Naive thymus-derived CD4-positive, alpha-beta T cell (primary cell): ENCODE results near the gene ACTA2. TPM values are rescaled to one million over a fixed set of nuclear protein-coding genes. Genes with fewer than 3 reads are reported as not detected.

Experiments
- ATAC-seq: fragments of 150-1000 bp; cut with Tn5 transposase; 2 replicates; pipeline ENCODE4 v1.10.0; 2021; ENCODE audit warnings: mild to moderate bottlenecking, moderate library complexity
- CTCF ChIA-PET: fragments of 350-600 bp; sonication (Branson Sonifier 250); formaldehyde crosslinking; loops from one replicate; lab custom pipeline; 2021; ENCODE audit warnings: antibody characterized with exemption; lab: Charles Lee
- POLR2A ChIA-PET: fragments of 350-600 bp; sonication (Branson Sonifier 250); formaldehyde crosslinking; loops from one replicate; lab custom pipeline; 2021; ENCODE audit warnings: antibody characterized with exemption, inconsistent platforms; lab: Charles Lee
- DNase-seq, 9 donors: peaks; one replicate each; pipeline versions ENCODE4 v3.0.0 to v3.0.0-alpha.2; 2020 to 2022; ENCODE audit warnings: mixed read lengths in 1 of 9
- H3K27ac ChIP-seq: one replicate; pipeline ENCODE4 v1.7.0; 2013; ENCODE audit warnings: mild to moderate bottlenecking, low read depth, low read length, moderate library complexity
- H3K27me3 ChIP-seq, 2 donors: one replicate each; pipeline ENCODE4 v1.7.0; 2013; ENCODE audit warnings: low read length in 2 of 2, mild to moderate bottlenecking in 2 of 2, moderate library complexity in 2 of 2; ENCODE audit not compliant: control insufficient read depth in 2 of 2, insufficient read depth in 2 of 2
- H3K36me3 ChIP-seq, 3 experiments: 1 replicate in 2 of 3; 2 replicates in 1 of 3; pipeline ENCODE4 v1.7.0; 2013; ENCODE audit warnings: low read length in 3 of 3, mild to moderate bottlenecking in 3 of 3, moderate library complexity in 1 of 3; ENCODE audit not compliant: insufficient read depth in 3 of 3, control insufficient read depth in 2 of 3
- H3K4me1 ChIP-seq, 2 donors: one replicate each; pipeline ENCODE4 v1.7.0; 2013; ENCODE audit warnings: low read length in 2 of 2, mild to moderate bottlenecking in 2 of 2, moderate library complexity in 1 of 2; ENCODE audit not compliant: control insufficient read depth in 2 of 2, insufficient read depth in 2 of 2
- H3K4me3 ChIP-seq: 2 replicates; pipeline ENCODE4 v1.7.0; 2013; ENCODE audit warnings: mild to moderate bottlenecking, low read length
- H3K9me3 ChIP-seq, 3 experiments: 1 replicate in 2 of 3; 2 replicates in 1 of 3; pipeline ENCODE4 v1.7.0; 2013; ENCODE audit warnings: low read length in 3 of 3; ENCODE audit not compliant: control insufficient read depth in 2 of 3
- H3K27ac Mint-ChIP-seq, 9 donors: one replicate each; pipeline ENCODE4 v1.8.0; 2020 to 2022; ENCODE audit warnings: mixed read lengths in 9 of 9, mild to moderate bottlenecking in 8 of 9, moderate library complexity in 5 of 9, inconsistent platforms in 2 of 9
- H3K27me3 Mint-ChIP-seq, 5 donors: one replicate each; pipeline ENCODE4 v1.8.0; 2021 to 2022; ENCODE audit warnings: mixed read lengths in 5 of 5, mild to moderate bottlenecking in 1 of 5
- H3K36me3 Mint-ChIP-seq, 5 donors: one replicate each; pipeline ENCODE4 v1.8.0; 2020 to 2022; ENCODE audit warnings: mixed read lengths in 5 of 5, mild to moderate bottlenecking in 3 of 5, inconsistent platforms in 1 of 5
- H3K4me1 Mint-ChIP-seq, 7 donors: one replicate each; pipeline ENCODE4 v1.8.0; 2020 to 2022; ENCODE audit warnings: mixed read lengths in 7 of 7, mild to moderate bottlenecking in 3 of 7, inconsistent platforms in 1 of 7
- H3K4me3 Mint-ChIP-seq, 10 donors: one replicate each; pipeline ENCODE4 v1.8.0; 2020 to 2022; ENCODE audit warnings: mild to moderate bottlenecking in 10 of 10, mixed read lengths in 10 of 10, moderate library complexity in 6 of 10, inconsistent platforms in 2 of 10
- H3K9me3 Mint-ChIP-seq, 11 donors: one replicate each; pipeline ENCODE4 v1.8.0; 2020 to 2022; ENCODE audit warnings: mixed read lengths in 11 of 11, mild to moderate bottlenecking in 4 of 11, inconsistent platforms in 1 of 11, moderate library complexity in 1 of 11
- intact Hi-C, 2 donors: fragments of 100-400 bp; cut with micrococcal nuclease; formaldehyde crosslinking; loops; one replicate each; pipeline ENCODE4 v1.15.1; 2023
- polyA plus RNA-seq, 2 donors: library from polyadenylated mRNA; unstranded; fragments of 300-500 nt; fragmentation: Illumina TruSeq; gene quantifications; one replicate each; pipeline ENCODE4 v1.2.3, GENCODE V29; 2021
- total RNA-seq, 6 experiments: library from RNA in 5 of 6; stranded (reverse) in 5 of 6; gene quantifications; 1 replicate in 5 of 6; 2 replicates in 1 of 6; pipeline ENCODE4 v1.2.3 and lab custom pipeline; 2021 to 2026

ACTA2 gene
- total and polyA plus RNA-seq, 7 experiments from 2014 or later = 0.56 to 12.0 (median 1.3) TPM

- Mint-ChIP-seq H3K9me3 (peaks cover 0 to 2% (median 0%) of the 10 kb centered on the region in 11 donors), H3K4me1 (peaks cover 16 to 28% (median 26%) of the 10 kb centered on the region in 7 donors), H3K27ac (no peak overlapping the region), H3K27me3 (peaks cover 0 to 15% (median 0%) of the 10 kb centered on the region in 5 donors), H3K4me3 (no peak overlapping the region), H3K36me3 (peaks cover 0 to 8% (median 0%) of the 10 kb centered on the region in 5 donors)
- Histone ChIP-seq H3K4me3 (no peak overlapping the region), H3K4me1 (peaks cover 10 to 20% of the 10 kb centered on the region in 2 donors), H3K27ac (no peak overlapping the region), H3K9me3 (no peaks in the 10 kb centered on the region), H3K36me3 (no peaks in the 10 kb centered on the region), H3K27me3 (no peaks in the 10 kb centered on the region)
- CTCF ChIA-PET = no interaction called here
- no peak for DNase-seq
- ATAC-seq = no peak
- intact Hi-C loops = no loop called here
- POLR2A ChIA-PET = interaction anchor here (2.3 kb wide), 1 partner anchor 25 kb away, joined by 8 read pairs; the partner anchor contains the start of gene FAS
These were observed 12.4 kb upstream of the ACTA2 start for GRCh38 chr10:88964869-88965415.

DNA sequence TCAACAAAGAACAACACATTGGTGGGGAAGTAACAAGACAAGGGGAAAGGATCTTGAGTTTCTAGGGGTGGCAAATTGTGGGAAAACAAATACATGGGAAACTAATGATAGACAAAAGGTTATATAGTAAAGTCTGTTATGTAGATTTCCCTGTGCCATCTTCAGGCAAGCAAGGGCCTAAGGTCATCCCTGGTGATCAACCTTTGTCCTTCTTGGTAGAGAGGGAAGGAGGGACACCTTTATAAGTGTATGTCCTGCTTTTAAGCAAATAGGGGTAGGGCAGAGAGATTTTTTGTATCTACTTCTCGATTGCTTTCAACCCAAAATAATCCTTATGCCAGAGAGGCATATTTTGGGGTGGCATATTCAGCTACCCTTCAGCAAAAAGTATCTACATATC, 11.8 kb upstream of the ACTA2 start:
- Histone ChIP-seq H3K9me3 (no peaks in the 10 kb centered on the region), H3K4me1 (peaks cover 10 to 20% of the 10 kb centered on the region in 2 donors), H3K27ac (no peak overlapping the region), H3K36me3 (no peaks in the 10 kb centered on the region), H3K4me3 (no peak overlapping the region), H3K27me3 (no peaks in the 10 kb centered on the region)
- Mint-ChIP-seq H3K36me3 (peaks cover 0 to 7% (median 0%) of the 10 kb centered on the region in 5 donors), H3K9me3 (peaks cover 0 to 2% (median 0%) of the 10 kb centered on the region in 11 donors), H3K27me3 (peaks cover 0 to 11% (median 0%) of the 10 kb centered on the region in 5 donors), H3K4me1 (peaks cover 16 to 28% (median 26%) of the 10 kb centered on the region in 7 donors), H3K4me3 (no peak overlapping the region), H3K27ac (no peak overlapping the region)
- ATAC-seq (no peak), DNase-seq (no peak)
- ChIA-PET POLR2A (interaction anchor here (2.3 kb wide), 1 partner anchor 26 kb away, joined by 8 read pairs; the partner anchor contains the start of gene FAS), CTCF (no interaction called here)
- intact Hi-C loops = no loop called here

GRCh38 chr10:88963318-88963717, 10.7 kb upstream of the ACTA2 start:
- POLR2A ChIA-PET = interaction anchor here (0.6 to 2.3 kb wide), 3 partner anchors 11 to 27 kb away, joined by 3 to 8 read pairs (median 3); partner anchors contain the start of gene FAS
- no peaks in the 10 kb centered on the region for H3K9me3 ChIP-seq
- no peak overlapping the region for H3K4me3 ChIP-seq
- peaks cover 10 to 20% of the 10 kb centered on the region in 2 donors for H3K4me1 ChIP-seq
- no peak overlapping the region for H3K27ac ChIP-seq
- H3K36me3 ChIP-seq = no peaks in the 10 kb centered on the region
- ATAC-seq (no peak), DNase-seq (no peak)
- Mint-ChIP-seq H3K36me3 (peaks cover 0 to 7% (median 0%) of the 10 kb centered on the region in 5 donors), H3K4me1 (peaks cover 16 to 28% (median 26%) of the 10 kb centered on the region in 7 donors), H3K4me3 (no peak overlapping the region), H3K9me3 (peaks cover 0 to 2% (median 0%) of the 10 kb centered on the region in 11 donors), H3K27ac (no peak overlapping the region), H3K27me3 (peaks cover 0 to 5% (median 0%) of the 10 kb centered on the region in 5 donors)
- intact Hi-C loops = no loop called here
- CTCF ChIA-PET = interaction anchor here (1.6 kb wide), 2 partner anchors 29 to 66 kb away, joined by 3 to 4 read pairs; no protein-coding TSS in a partner anchor
- no peaks in the 10 kb centered on the region for H3K27me3 ChIP-seq

DNA sequence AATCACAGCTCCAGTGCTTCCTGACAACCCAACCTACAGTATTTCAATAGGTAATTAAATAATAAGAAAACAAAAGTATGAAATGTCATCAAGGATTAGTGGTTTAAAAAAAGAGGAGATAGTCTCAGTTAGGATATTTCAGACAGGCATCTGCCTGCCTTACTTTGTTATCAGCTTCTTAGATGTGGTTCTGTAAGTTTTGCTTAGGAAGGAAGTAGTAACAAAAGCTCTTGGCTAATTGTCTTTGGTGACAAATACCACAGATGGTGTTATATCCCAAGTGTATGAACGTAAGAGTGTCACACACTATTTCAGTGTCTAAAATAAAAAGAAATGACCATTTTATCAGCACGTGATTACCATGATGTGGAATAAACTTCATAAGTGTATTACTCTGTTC, 9.8 kb upstream of the ACTA2 start:
- CTCF ChIA-PET = interaction anchor here (1.6 kb wide), 2 partner anchors 28 to 67 kb away, joined by 3 to 4 read pairs; no protein-coding TSS in a partner anchor
- H3K36me3 ChIP-seq = no peaks in the 10 kb centered on the region
- H3K9me3 Mint-ChIP-seq = peaks cover 0 to 2% (median 0%) of the 10 kb centered on the region in 11 donors
- peaks cover 10 to 20% of the 10 kb centered on the region in 2 donors for H3K4me1 ChIP-seq
- ATAC-seq (peak; percentile 75), DNase-seq (peak in 6 of 9 donors; percentile 8 to 47 (median 39))
- H3K4me1 Mint-ChIP-seq = peaks cover 16 to 28% (median 26%) of the 10 kb centered on the region in 7 donors
- POLR2A ChIA-PET = interaction anchor here (0.8 kb wide), 2 partner anchors 19 to 27 kb away, joined by 4 to 5 read pairs; no protein-coding TSS in a partner anchor
- peak overlapping the region in 8 of 10 donors; percentile 34 to 80 (median 60) for H3K4me3 Mint-ChIP-seq
- H3K27ac ChIP-seq = no peak overlapping the region
- no peaks in the 10 kb centered on the region for H3K27me3 ChIP-seq
- peak overlapping the region in 4 of 9 donors; percentile 1 to 32 (median 21) for H3K27ac Mint-ChIP-seq
- peaks cover 0 to 7% (median 0%) of the 10 kb centered on the region in 5 donors for H3K36me3 Mint-ChIP-seq
- H3K27me3 Mint-ChIP-seq = peaks cover 0 to 2% (median 0%) of the 10 kb centered on the region in 5 donors
- no peaks in the 10 kb centered on the region for H3K9me3 ChIP-seq
- intact Hi-C loops = loop anchor here in 1 of 2 donors (1.0 kb wide), 1 partner anchor 28 kb away; the partner anchor contains the start of gene FAS
- no peak overlapping the region for H3K4me3 ChIP-seq

- H3K27me3 Mint-ChIP-seq = no peaks in the 10 kb centered on the region
- peaks cover 0 to 7% (median 0%) of the 10 kb centered on the region in 5 donors for H3K36me3 Mint-ChIP-seq
- Histone ChIP-seq H3K36me3 (no peaks in the 10 kb centered on the region), H3K27ac (no peak overlapping the region), H3K4me3 (no peak overlapping the region), H3K9me3 (no peaks in the 10 kb centered on the region), H3K27me3 (no peaks in the 10 kb centered on the region), H3K4me1 (peaks cover 10 to 20% of the 10 kb centered on the region in 2 donors)
- ChIA-PET POLR2A (no interaction called here), CTCF (no interaction called here)
- H3K4me1 Mint-ChIP-seq = peaks cover 16 to 28% (median 26%) of the 10 kb centered on the region in 7 donors
- no peak for DNase-seq
- H3K27ac Mint-ChIP-seq = no peak overlapping the region
- intact Hi-C loops = no loop called here
- peak overlapping the region in 1 of 10 donors; percentile 2 for H3K4me3 Mint-ChIP-seq
- ATAC-seq = no peak
- H3K9me3 Mint-ChIP-seq = peaks cover 0 to 2% (median 0%) of the 10 kb centered on the region in 11 donors
These were observed 8.7 kb upstream of the ACTA2 start for GRCh38 chr10:88961266-88961665.

DNA sequence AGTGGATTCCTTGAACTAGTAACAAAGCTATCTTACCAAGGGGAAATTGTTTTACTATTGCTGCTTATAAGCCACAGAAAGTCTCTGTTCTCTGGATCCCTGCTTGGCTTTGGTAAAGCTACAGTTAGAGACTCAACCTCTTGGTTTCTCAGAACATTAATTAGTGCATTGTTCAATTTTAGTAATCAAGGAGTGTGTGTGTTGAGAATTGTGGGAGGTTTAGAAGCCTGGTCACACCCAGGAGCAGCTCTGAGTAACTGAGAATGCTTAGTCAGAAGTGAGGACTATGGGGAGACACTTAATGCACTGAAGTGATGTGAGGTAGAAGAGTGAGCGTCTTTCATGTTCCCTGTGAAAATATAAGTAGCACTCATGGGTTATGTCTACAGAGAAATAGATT, 8.2 kb upstream of the ACTA2 start:
- no peak overlapping the region for H3K4me3 ChIP-seq
- no peaks in the 10 kb centered on the region for H3K36me3 ChIP-seq
- CTCF ChIA-PET = no interaction called here
- ATAC-seq (no peak), DNase-seq (no peak)
- H3K27ac ChIP-seq = no peak overlapping the region
- H3K4me3 Mint-ChIP-seq = peak overlapping the region in 1 of 10 donors; percentile 2
- intact Hi-C loops = no loop called here
- peaks cover 0 to 7% (median 0%) of the 10 kb centered on the region in 5 donors for H3K36me3 Mint-ChIP-seq
- no peaks in the 10 kb centered on the region for H3K9me3 ChIP-seq
- H3K4me1 Mint-ChIP-seq = peaks cover 16 to 28% (median 26%) of the 10 kb centered on the region in 7 donors
- POLR2A ChIA-PET = no interaction called here
- H3K27me3 ChIP-seq = no peaks in the 10 kb centered on the region
- peaks cover 10 to 20% of the 10 kb centered on the region in 2 donors for H3K4me1 ChIP-seq
- H3K27me3 Mint-ChIP-seq = no peaks in the 10 kb centered on the region
- no peak overlapping the region for H3K27ac Mint-ChIP-seq
- peaks cover 0 to 2% (median 0%) of the 10 kb centered on the region in 11 donors for H3K9me3 Mint-ChIP-seq
